ENCODE measurements around the gene TTC1. TPM values are rescaled to one million over a fixed set of nuclear protein-coding genes. Genes with fewer than 3 reads are reported as not detected.

TTC1 gene
- total and polyA plus RNA-seq, 4 donors = 40.5 to 57.8 (median 47.9) TPM

GRCh38 chr5:160079753-160080152 is 70.8 kb downstream of the TTC1 start:
- ATAC-seq (ENCODE audit: low FRiP score) (no peak), DNase-seq (no peak)
- no peaks in the 10 kb centered on the region for H3K27me3 ChIP-seq (ENCODE audit: control insufficient read depth in 1 of 2, insufficient read depth in 2 of 2, low read length in 1 of 2)
- WGBS, 2 donors = 74 to 78% methylated on average over 2 of the region's 2 CpGs
- H3K36me3 ChIP-seq (ENCODE audit: control insufficient read depth in 1 of 2, insufficient read depth in 2 of 2, low read length in 1 of 2) = no peaks in the 10 kb centered on the region
- H3K9me3 ChIP-seq (ENCODE audit: control insufficient read depth, low read length) = no peaks in the 10 kb centered on the region
- H3K4me3 ChIP-seq (ENCODE audit: low read length in 2 of 2) = no peak overlapping the region
- H3K27ac ChIP-seq (ENCODE audit: low read depth in 1 of 2, low read length in 2 of 2) = no peak overlapping the region
- intact Hi-C loops (cut with DNase I) = no loop called here
- H3K4me1 ChIP-seq (ENCODE audit: control insufficient read depth in 1 of 2, insufficient read depth in 2 of 2, low read length in 2 of 2) = peaks cover 7 to 17% of the 10 kb centered on the region in 2 donors

GRCh38 chr5:160081495-160081894 is 72.6 kb downstream of the TTC1 start:
- intact Hi-C loops (cut with DNase I) = no loop called here
- ATAC-seq (ENCODE audit: low FRiP score) = no peak
- DNase-seq = no peak
- no peaks in the 10 kb centered on the region for H3K36me3 ChIP-seq (ENCODE audit: control insufficient read depth in 1 of 2, insufficient read depth in 2 of 2, low read length in 1 of 2)
- WGBS, 2 donors = 32 to 43% methylated on average over 3 of the region's 3 CpGs
- H3K9me3 ChIP-seq (ENCODE audit: control insufficient read depth, low read length) = no peaks in the 10 kb centered on the region
- peaks cover 7 to 17% of the 10 kb centered on the region in 2 donors for H3K4me1 ChIP-seq (ENCODE audit: control insufficient read depth in 1 of 2, insufficient read depth in 2 of 2, low read length in 2 of 2)
- no peak overlapping the region for H3K27ac ChIP-seq (ENCODE audit: low read depth in 1 of 2, low read length in 2 of 2)
- H3K4me3 ChIP-seq (ENCODE audit: low read length in 2 of 2) = no peak overlapping the region
- no peaks in the 10 kb centered on the region for H3K27me3 ChIP-seq (ENCODE audit: control insufficient read depth in 1 of 2, insufficient read depth in 2 of 2, low read length in 1 of 2)

- Histone ChIP-seq H3K27ac (ENCODE audit: low read depth in 1 of 2, low read length in 2 of 2) (peak overlapping the region in 1 of 2 donors; percentile 74), H3K9me3 (ENCODE audit: control insufficient read depth, low read length) (no peaks in the 10 kb centered on the region), H3K36me3 (ENCODE audit: control insufficient read depth in 1 of 2, insufficient read depth in 2 of 2, low read length in 1 of 2) (no peaks in the 10 kb centered on the region), H3K4me3 (ENCODE audit: low read length in 2 of 2) (peak overlapping the region in 1 of 2 donors; percentile 20), H3K4me1 (ENCODE audit: control insufficient read depth in 1 of 2, insufficient read depth in 2 of 2, low read length in 2 of 2) (peaks cover 7 to 14% of the 10 kb centered on the region in 2 donors), H3K27me3 (ENCODE audit: control insufficient read depth in 1 of 2, insufficient read depth in 2 of 2, low read length in 1 of 2) (no peaks in the 10 kb centered on the region)
- ATAC-seq (ENCODE audit: low FRiP score) = peak; percentile 40
- 14 to 21% methylated on average over 9 of the region's 9 CpGs for WGBS, 2 donors
- no peak for DNase-seq
- intact Hi-C loops (cut with DNase I) = no loop called here
These were observed 73.9 kb downstream of the TTC1 start for GRCh38 chr5:160082614-160083500.

- no peaks in the 10 kb centered on the region for H3K36me3 ChIP-seq (ENCODE audit: control insufficient read depth in 1 of 2, insufficient read depth in 2 of 2, low read length in 1 of 2)
- peaks cover 7 to 14% of the 10 kb centered on the region in 2 donors for H3K4me1 ChIP-seq (ENCODE audit: control insufficient read depth in 1 of 2, insufficient read depth in 2 of 2, low read length in 2 of 2)
- H3K4me3 ChIP-seq (ENCODE audit: low read length in 2 of 2) = no peak overlapping the region
- WGBS, 2 donors = 17 to 19% methylated on average over 3 of the region's 3 CpGs
- no peaks in the 10 kb centered on the region for H3K27me3 ChIP-seq (ENCODE audit: control insufficient read depth in 1 of 2, insufficient read depth in 2 of 2, low read length in 1 of 2)
- no peak for DNase-seq
- no peaks in the 10 kb centered on the region for H3K9me3 ChIP-seq (ENCODE audit: control insufficient read depth, low read length)
- H3K27ac ChIP-seq (ENCODE audit: low read depth in 1 of 2, low read length in 2 of 2) = peak overlapping the region in 1 of 2 donors; percentile 74
- no peak for ATAC-seq (ENCODE audit: low FRiP score)
- intact Hi-C loops (cut with DNase I) = no loop called here
These were observed 74.6 kb downstream of the TTC1 start for GRCh38 chr5:160083501-160083900.

- DNase-seq = no peak
- H3K27ac ChIP-seq (ENCODE audit: low read depth in 1 of 2, low read length in 2 of 2) = peak overlapping the region in 1 of 2 donors; percentile 17
- no peaks in the 10 kb centered on the region for H3K36me3 ChIP-seq (ENCODE audit: control insufficient read depth in 1 of 2, insufficient read depth in 2 of 2, low read length in 1 of 2)
- 71 to 91% methylated on average over 1 of the region's 1 CpG for WGBS, 2 donors
- H3K27me3 ChIP-seq (ENCODE audit: control insufficient read depth in 1 of 2, insufficient read depth in 2 of 2, low read length in 1 of 2) = no peaks in the 10 kb centered on the region
- peaks cover 5 to 11% of the 10 kb centered on the region in 2 donors for H3K4me1 ChIP-seq (ENCODE audit: control insufficient read depth in 1 of 2, insufficient read depth in 2 of 2, low read length in 2 of 2)
- no peak overlapping the region for H3K4me3 ChIP-seq (ENCODE audit: low read length in 2 of 2)
- intact Hi-C loops (cut with DNase I) = no loop called here
- ATAC-seq (ENCODE audit: low FRiP score) = no peak
- H3K9me3 ChIP-seq (ENCODE audit: control insufficient read depth, low read length) = no peaks in the 10 kb centered on the region
These were observed 75.2 kb downstream of the TTC1 start for GRCh38 chr5:160084144-160084543.

- H3K36me3 ChIP-seq (ENCODE audit: control insufficient read depth in 1 of 2, insufficient read depth in 2 of 2, low read length in 1 of 2) = no peaks in the 10 kb centered on the region
- WGBS, 2 donors = 87 to 95% methylated on average over 1 of the region's 1 CpG
- DNase-seq (no peak), ATAC-seq (ENCODE audit: low FRiP score) (no peak)
- peak overlapping the region in 1 of 2 donors; percentile 19 for H3K27ac ChIP-seq (ENCODE audit: low read depth in 1 of 2, low read length in 2 of 2)
- intact Hi-C loops (cut with DNase I) = no loop called here
- no peak overlapping the region for H3K4me3 ChIP-seq (ENCODE audit: low read length in 2 of 2)
- peaks cover 4 to 10% of the 10 kb centered on the region in 2 donors for H3K4me1 ChIP-seq (ENCODE audit: control insufficient read depth in 1 of 2, insufficient read depth in 2 of 2, low read length in 2 of 2)
- no peaks in the 10 kb centered on the region for H3K9me3 ChIP-seq (ENCODE audit: control insufficient read depth, low read length)
- H3K27me3 ChIP-seq (ENCODE audit: control insufficient read depth in 1 of 2, insufficient read depth in 2 of 2, low read length in 1 of 2) = no peaks in the 10 kb centered on the region
These were observed 78.3 kb downstream of the TTC1 start for GRCh38 chr5:160087199-160087598.

GRCh38 chr5:160088805-160089204 is 79.9 kb downstream of the TTC1 start:
- H3K4me3 ChIP-seq (ENCODE audit: low read length in 2 of 2) = no peak overlapping the region
- 75 to 80% methylated on average over 1 of the region's 1 CpG for WGBS, 2 donors
- no peak overlapping the region for H3K27ac ChIP-seq (ENCODE audit: low read depth in 1 of 2, low read length in 2 of 2)
- DNase-seq (no peak), ATAC-seq (ENCODE audit: low FRiP score) (no peak)
- no peaks in the 10 kb centered on the region for H3K27me3 ChIP-seq (ENCODE audit: control insufficient read depth in 1 of 2, insufficient read depth in 2 of 2, low read length in 1 of 2)
- no peaks in the 10 kb centered on the region for H3K4me1 ChIP-seq (ENCODE audit: control insufficient read depth in 1 of 2, insufficient read depth in 2 of 2, low read length in 2 of 2)
- H3K36me3 ChIP-seq (ENCODE audit: control insufficient read depth in 1 of 2, insufficient read depth in 2 of 2, low read length in 1 of 2) = peaks cover 0 to 2% of the 10 kb centered on the region in 2 donors
- intact Hi-C loops (cut with DNase I) = no loop called here
- no peaks in the 10 kb centered on the region for H3K9me3 ChIP-seq (ENCODE audit: control insufficient read depth, low read length)

- intact Hi-C loops (cut with DNase I) = no loop called here
- ATAC-seq (ENCODE audit: low FRiP score) = no peak
- Histone ChIP-seq H3K9me3 (ENCODE audit: control insufficient read depth, low read length) (no peaks in the 10 kb centered on the region), H3K4me1 (ENCODE audit: control insufficient read depth in 1 of 2, insufficient read depth in 2 of 2, low read length in 2 of 2) (no peaks in the 10 kb centered on the region), H3K4me3 (ENCODE audit: low read length in 2 of 2) (no peak overlapping the region), H3K36me3 (ENCODE audit: control insufficient read depth in 1 of 2, insufficient read depth in 2 of 2, low read length in 1 of 2) (peaks cover 0 to 2% of the 10 kb centered on the region in 2 donors), H3K27me3 (ENCODE audit: control insufficient read depth in 1 of 2, insufficient read depth in 2 of 2, low read length in 1 of 2) (no peaks in the 10 kb centered on the region), H3K27ac (ENCODE audit: low read depth in 1 of 2, low read length in 2 of 2) (no peak overlapping the region)
- 77 to 85% methylated on average over 2 of the region's 2 CpGs for WGBS, 2 donors
- no peak for DNase-seq
These were observed 80.6 kb downstream of the TTC1 start for GRCh38 chr5:160089531-160089930.

- no peak for DNase-seq
- intact Hi-C loops (cut with DNase I) = no loop called here
- H3K9me3 ChIP-seq (ENCODE audit: control insufficient read depth, low read length) = no peaks in the 10 kb centered on the region
- WGBS, 2 donors = 70 to 74% methylated on average over 1 of the region's 1 CpG
- no peaks in the 10 kb centered on the region for H3K27me3 ChIP-seq (ENCODE audit: control insufficient read depth in 1 of 2, insufficient read depth in 2 of 2, low read length in 1 of 2)
- no peaks in the 10 kb centered on the region for H3K4me1 ChIP-seq (ENCODE audit: control insufficient read depth in 1 of 2, insufficient read depth in 2 of 2, low read length in 2 of 2)
- no peak overlapping the region for H3K27ac ChIP-seq (ENCODE audit: low read depth in 1 of 2, low read length in 2 of 2)
- peaks cover 0 to 2% of the 10 kb centered on the region in 2 donors for H3K36me3 ChIP-seq (ENCODE audit: control insufficient read depth in 1 of 2, insufficient read depth in 2 of 2, low read length in 1 of 2)
- H3K4me3 ChIP-seq (ENCODE audit: low read length in 2 of 2) = no peak overlapping the region
- no peak for ATAC-seq (ENCODE audit: low FRiP score)
These were observed 81.1 kb downstream of the TTC1 start for GRCh38 chr5:160090059-160090458.

Measured in aorta (tissue), 5 donors.